Measurements from ENCODE around the gene ALDH1A2. TPM values are rescaled to one million over a fixed set of nuclear protein-coding genes. Genes with fewer than 3 reads are reported as not detected.

Gene ALDH1A2
- total RNA-seq, 2 donors from 2014 or later, result not detected

DNA sequence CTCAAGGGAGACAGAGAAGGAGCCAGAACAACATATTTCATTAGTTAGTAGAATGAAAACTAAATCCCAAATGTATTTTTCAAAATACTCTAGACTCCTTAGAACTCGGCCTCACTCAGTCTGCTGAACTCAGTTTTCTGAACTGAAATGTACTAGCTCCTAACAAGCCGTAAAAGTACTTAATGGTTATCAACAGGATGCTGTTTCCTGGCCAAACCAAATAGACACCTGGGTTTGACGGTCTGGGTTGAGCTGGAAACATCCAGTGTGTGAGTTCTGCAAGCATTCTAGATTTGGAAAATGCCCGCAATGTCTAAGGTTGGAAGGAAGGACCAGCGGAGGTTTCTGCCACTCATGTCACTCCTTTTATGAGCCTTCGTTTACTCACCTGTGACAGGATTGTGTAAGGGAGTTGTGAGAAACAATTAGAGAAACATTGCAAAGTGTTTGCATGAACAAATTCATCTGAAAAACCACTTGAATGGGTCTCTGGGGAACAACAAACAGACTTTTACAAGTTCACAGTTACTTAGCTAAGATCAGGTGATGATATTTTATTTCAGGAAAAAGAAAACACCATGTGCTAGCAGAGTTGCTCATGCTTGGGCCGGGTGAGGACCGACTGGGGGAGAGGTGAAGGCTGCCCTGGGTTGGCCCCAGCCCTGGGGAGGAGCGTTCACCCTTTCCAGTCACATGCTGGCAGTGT, 151.0 kb downstream of the ALDH1A2 start:
- Mint-ChIP-seq H3K9me3 (peaks cover 3% of the 10 kb centered on the region), H3K27me3 (ENCODE audit: insufficient read depth) (peaks cover 2% of the 10 kb centered on the region), H3K4me1 (peaks cover 7% of the 10 kb centered on the region), H3K36me3 (ENCODE audit: low read depth) (no peaks in the 10 kb centered on the region), H3K27ac (no peak overlapping the region), H3K4me3 (no peak overlapping the region)
- Histone ChIP-seq H3K27me3 (ENCODE audit: control insufficient read depth, insufficient read depth, low read length, poor library complexity, severe bottlenecking) (no peaks in the 10 kb centered on the region), H3K4me3 (ENCODE audit: low read length) (no peak overlapping the region), H3K4me1 (ENCODE audit: control insufficient read depth, insufficient read depth, low read length) (no peaks in the 10 kb centered on the region), H3K9ac (ENCODE audit: extremely low read depth, low read length, poor library complexity, severe bottlenecking) (no peak overlapping the region), H3K27ac (ENCODE audit: low read depth, low read length) (no peak overlapping the region), H3K9me3 (ENCODE audit: control insufficient read depth, low read length) (peaks cover 5% of the 10 kb centered on the region), H3K36me3 (ENCODE audit: control insufficient read depth, insufficient read depth, low read length) (no peaks in the 10 kb centered on the region)
- 88 to 91% methylated on average over 8 to 9 of the region's 9 CpGs for WGBS, 2 experiments (ENCODE audit: insufficient coverage in 1 of 2, insufficient read length in 1 of 2)
- TF ChIP-seq, protein P1, sequence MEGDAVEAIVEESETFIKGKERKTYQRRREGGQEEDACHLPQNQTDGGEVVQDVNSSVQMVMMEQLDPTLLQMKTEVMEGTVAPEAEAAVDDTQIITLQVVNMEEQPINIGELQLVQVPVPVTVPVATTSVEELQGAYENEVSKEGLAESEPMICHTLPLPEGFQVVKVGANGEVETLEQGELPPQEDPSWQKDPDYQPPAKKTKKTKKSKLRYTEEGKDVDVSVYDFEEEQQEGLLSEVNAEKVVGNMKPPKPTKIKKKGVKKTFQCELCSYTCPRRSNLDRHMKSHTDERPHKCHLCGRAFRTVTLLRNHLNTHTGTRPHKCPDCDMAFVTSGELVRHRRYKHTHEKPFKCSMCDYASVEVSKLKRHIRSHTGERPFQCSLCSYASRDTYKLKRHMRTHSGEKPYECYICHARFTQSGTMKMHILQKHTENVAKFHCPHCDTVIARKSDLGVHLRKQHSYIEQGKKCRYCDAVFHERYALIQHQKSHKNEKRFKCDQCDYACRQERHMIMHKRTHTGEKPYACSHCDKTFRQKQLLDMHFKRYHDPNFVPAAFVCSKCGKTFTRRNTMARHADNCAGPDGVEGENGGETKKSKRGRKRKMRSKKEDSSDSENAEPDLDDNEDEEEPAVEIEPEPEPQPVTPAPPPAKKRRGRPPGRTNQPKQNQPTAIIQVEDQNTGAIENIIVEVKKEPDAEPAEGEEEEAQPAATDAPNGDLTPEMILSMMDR (conservative IDR thresholded peaks at IDR 0.05), result no peak
- DNase-seq, result no peak

DNA sequence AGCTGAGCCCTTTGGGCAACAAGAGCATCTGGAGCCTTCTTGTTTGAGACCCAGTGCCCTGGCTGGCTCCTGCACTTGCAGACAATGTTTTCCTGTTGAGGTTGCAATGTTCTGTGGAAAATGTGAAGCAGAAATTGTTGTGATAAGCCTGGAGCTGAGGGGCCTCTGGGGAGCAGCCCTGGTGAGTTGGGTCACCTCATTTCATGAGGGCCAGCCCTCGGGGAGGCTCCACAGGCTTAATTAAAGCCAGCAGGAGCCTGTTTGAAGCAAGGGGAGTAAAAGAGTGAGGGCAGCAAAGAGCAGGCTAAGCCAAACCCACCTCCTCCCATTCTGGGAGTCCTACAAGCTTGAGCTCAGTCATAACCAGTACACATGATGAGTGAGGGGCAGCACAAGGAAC, 154.3 kb downstream of the ALDH1A2 start:
- Mint-ChIP-seq H3K4me3 (no peak overlapping the region), H3K9me3 (peaks cover 3% of the 10 kb centered on the region), H3K27me3 (ENCODE audit: insufficient read depth) (peaks cover 14% of the 10 kb centered on the region), H3K36me3 (ENCODE audit: low read depth) (no peaks in the 10 kb centered on the region), H3K27ac (no peak overlapping the region), H3K4me1 (peaks cover 5% of the 10 kb centered on the region)
- H3K9me3 ChIP-seq (ENCODE audit: control insufficient read depth, low read length), result peaks cover 5% of the 10 kb centered on the region
- no peak overlapping the region for H3K27ac ChIP-seq (ENCODE audit: low read depth, low read length)
- H3K4me1 ChIP-seq (ENCODE audit: control insufficient read depth, insufficient read depth, low read length), result no peaks in the 10 kb centered on the region
- no peak overlapping the region for H3K4me3 ChIP-seq (ENCODE audit: low read length)
- 20 to 64% methylated on average over 1 of the region's 1 CpG for WGBS, 2 experiments (ENCODE audit: insufficient coverage in 1 of 2, insufficient read length in 1 of 2)
- H3K36me3 ChIP-seq (ENCODE audit: control insufficient read depth, insufficient read depth, low read length), result no peaks in the 10 kb centered on the region
- peaks cover 1% of the 10 kb centered on the region for H3K27me3 ChIP-seq (ENCODE audit: control insufficient read depth, insufficient read depth, low read length, poor library complexity, severe bottlenecking)
- H3K9ac ChIP-seq (ENCODE audit: extremely low read depth, low read length, poor library complexity, severe bottlenecking), result no peak overlapping the region
- DNase-seq, result no peak
- TF ChIP-seq, protein P1 (conservative IDR thresholded peaks at IDR 0.05), result no peak

DNA sequence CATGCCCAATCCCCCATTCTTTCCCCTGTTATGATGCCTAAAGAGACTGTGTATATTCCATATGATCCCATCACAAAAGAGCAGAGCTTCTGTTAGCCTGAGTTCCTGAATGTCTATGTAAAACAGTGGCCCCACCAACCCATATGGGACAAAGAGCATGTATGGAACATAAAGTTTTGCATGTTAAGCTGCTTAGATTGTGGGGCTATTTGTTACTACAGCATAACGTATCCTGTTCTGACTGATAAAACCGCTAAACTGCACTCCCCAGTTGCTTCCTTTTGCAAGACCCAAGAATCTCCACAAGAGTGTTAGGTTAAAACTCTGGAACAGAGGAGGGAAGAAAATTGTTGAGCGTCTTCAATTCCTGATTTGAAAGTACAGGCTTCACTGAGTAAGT, 154.8 kb downstream of the ALDH1A2 start:
- H3K27me3 ChIP-seq (ENCODE audit: control insufficient read depth, insufficient read depth, low read length, poor library complexity, severe bottlenecking), result peaks cover 5% of the 10 kb centered on the region
- Mint-ChIP-seq H3K36me3 (ENCODE audit: low read depth) (no peaks in the 10 kb centered on the region), H3K4me3 (no peak overlapping the region), H3K27me3 (ENCODE audit: insufficient read depth) (peaks cover 14% of the 10 kb centered on the region), H3K27ac (no peak overlapping the region), H3K4me1 (peaks cover 5% of the 10 kb centered on the region), H3K9me3 (peaks cover 3% of the 10 kb centered on the region)
- no peak overlapping the region for H3K27ac ChIP-seq (ENCODE audit: low read depth, low read length)
- no peaks in the 10 kb centered on the region for H3K36me3 ChIP-seq (ENCODE audit: control insufficient read depth, insufficient read depth, low read length)
- H3K4me3 ChIP-seq (ENCODE audit: low read length), result no peak overlapping the region
- WGBS, 2 experiments (ENCODE audit: insufficient coverage in 1 of 2, insufficient read length in 1 of 2), result 83 to 96% methylated on average over 2 to 3 of the region's 3 CpGs
- H3K9me3 ChIP-seq (ENCODE audit: control insufficient read depth, low read length), result peaks cover 5% of the 10 kb centered on the region
- TF ChIP-seq, protein P1 (conservative IDR thresholded peaks at IDR 0.05), result no peak
- H3K9ac ChIP-seq (ENCODE audit: extremely low read depth, low read length, poor library complexity, severe bottlenecking), result no peak overlapping the region
- no peak for DNase-seq
- no peaks in the 10 kb centered on the region for H3K4me1 ChIP-seq (ENCODE audit: control insufficient read depth, insufficient read depth, low read length)
